Measurements from ENCODE around the gene WNT2. TPM values are rescaled to one million over a fixed set of nuclear protein-coding genes. Genes with fewer than 3 reads are reported as not detected.
"Not testable (repeated sequence)": the region's sequence is repeated elsewhere in the genome, so short reads cannot be mapped to it uniquely, and the experiment has no call there.

Gene WNT2
- total RNA-seq, 1 experiment from 2014 or later, result not detected

GRCh38 chr7:117319181-117319580 is 3.7 kb downstream of the WNT2 start:
- DNase-seq (ENCODE audit: low read depth, low spot score), result no peak
- in situ Hi-C loops (cut with HindIII; ENCODE audit: low pct_unique_long_range_greater_than_20kb, low sequenced_read_pairs), result no loop called here

GRCh38 chr7:117313582-117313981 is 9.3 kb downstream of the WNT2 start:
- in situ Hi-C loops (cut with HindIII; ENCODE audit: low pct_unique_long_range_greater_than_20kb, low sequenced_read_pairs), result no loop called here
- no peak for DNase-seq (ENCODE audit: low read depth, low spot score)

- in situ Hi-C loops (cut with HindIII; ENCODE audit: low pct_unique_long_range_greater_than_20kb, low sequenced_read_pairs), result no loop called here
- DNase-seq (ENCODE audit: low read depth, low spot score), result peak; percentile 35
Measured at GRCh38 chr7:117312593-117313580, 10.0 kb downstream of the WNT2 start.

GRCh38 chr7:117308891-117309290 is 14.0 kb downstream of the WNT2 start:
- in situ Hi-C loops (cut with HindIII; ENCODE audit: low pct_unique_long_range_greater_than_20kb, low sequenced_read_pairs), result no loop called here
- no peak for DNase-seq (ENCODE audit: low read depth, low spot score)

- in situ Hi-C loops (cut with HindIII; ENCODE audit: low pct_unique_long_range_greater_than_20kb, low sequenced_read_pairs), result no loop called here
- no peak for DNase-seq (ENCODE audit: low read depth, low spot score)
Measured at GRCh38 chr7:117302396-117302795, 20.5 kb downstream of the WNT2 start.

GRCh38 chr7:117300506-117300905 is 22.4 kb downstream of the WNT2 start:
- DNase-seq (ENCODE audit: low read depth, low spot score); in situ Hi-C loops (cut with HindIII; ENCODE audit: low pct_unique_long_range_greater_than_20kb, low sequenced_read_pairs): not testable (repeated sequence)

GRCh38 chr7:117297606-117298005 is 25.3 kb downstream of the WNT2 start:
- DNase-seq (ENCODE audit: low read depth, low spot score), result no peak
- in situ Hi-C loops (cut with HindIII; ENCODE audit: low pct_unique_long_range_greater_than_20kb, low sequenced_read_pairs), result no loop called here

GRCh38 chr7:117296066-117296465 is 26.8 kb downstream of the WNT2 start:
- DNase-seq (ENCODE audit: low read depth, low spot score), result no peak

GRCh38 chr7:117285826-117286225 is 37.0 kb downstream of the WNT2 start:
- DNase-seq (ENCODE audit: low read depth, low spot score), result no peak
- in situ Hi-C loops (cut with HindIII; ENCODE audit: low pct_unique_long_range_greater_than_20kb, low sequenced_read_pairs), result no loop called here

More at GRCh38 chr7:117296066-117296465, 26.8 kb downstream of the WNT2 start:
- in situ Hi-C loops (cut with HindIII; ENCODE audit: low pct_unique_long_range_greater_than_20kb, low sequenced_read_pairs), result no loop called here

- DNase-seq (ENCODE audit: low read depth, low spot score), result no peak
- in situ Hi-C loops (cut with HindIII; ENCODE audit: low pct_unique_long_range_greater_than_20kb, low sequenced_read_pairs), result no loop called here
Measured at GRCh38 chr7:117284692-117285091, 38.2 kb downstream of the WNT2 start.

- in situ Hi-C loops (cut with HindIII; ENCODE audit: low pct_unique_long_range_greater_than_20kb, low sequenced_read_pairs), result no loop called here
- DNase-seq (ENCODE audit: low read depth, low spot score), result no peak
Measured at GRCh38 chr7:117283779-117284178, 39.1 kb downstream of the WNT2 start.

- in situ Hi-C loops (cut with HindIII; ENCODE audit: low pct_unique_long_range_greater_than_20kb, low sequenced_read_pairs), result no loop called here
- peak; percentile 14 for DNase-seq (ENCODE audit: low read depth, low spot score)
Measured at GRCh38 chr7:117283371-117283770, 39.5 kb downstream of the WNT2 start.

- in situ Hi-C loops (cut with HindIII; ENCODE audit: low pct_unique_long_range_greater_than_20kb, low sequenced_read_pairs), result no loop called here
Measured at GRCh38 chr7:117282239-117282812, 40.5 kb downstream of the WNT2 start.

GRCh38 chr7:117281562-117281961 is 41.3 kb downstream of the WNT2 start:
- in situ Hi-C loops (cut with HindIII; ENCODE audit: low pct_unique_long_range_greater_than_20kb, low sequenced_read_pairs), result no loop called here
- no peak for DNase-seq (ENCODE audit: low read depth, low spot score)

More at GRCh38 chr7:117282239-117282812, 40.5 kb downstream of the WNT2 start:
- DNase-seq (ENCODE audit: low read depth, low spot score), result no peak

- in situ Hi-C loops (cut with HindIII; ENCODE audit: low pct_unique_long_range_greater_than_20kb, low sequenced_read_pairs), result no loop called here
- DNase-seq (ENCODE audit: low read depth, low spot score), result no peak
Measured at GRCh38 chr7:117279931-117280557, 42.8 kb downstream of the WNT2 start.

GRCh38 chr7:117279203-117279602 is 43.7 kb downstream of the WNT2 start:
- no peak for DNase-seq (ENCODE audit: low read depth, low spot score)
- in situ Hi-C loops (cut with HindIII; ENCODE audit: low pct_unique_long_range_greater_than_20kb, low sequenced_read_pairs), result no loop called here

- in situ Hi-C loops (cut with HindIII; ENCODE audit: low pct_unique_long_range_greater_than_20kb, low sequenced_read_pairs), result no loop called here
- no peak for DNase-seq (ENCODE audit: low read depth, low spot score)
Measured at GRCh38 chr7:117278040-117278439, 44.8 kb downstream of the WNT2 start.

GRCh38 chr7:117277576-117277975 is 45.3 kb downstream of the WNT2 start:
- DNase-seq (ENCODE audit: low read depth, low spot score), result no peak
- in situ Hi-C loops (cut with HindIII; ENCODE audit: low pct_unique_long_range_greater_than_20kb, low sequenced_read_pairs), result no loop called here
